HepG2 (cell line): ENCODE data around the gene FOXN3. TPM values are rescaled to one million over a fixed set of nuclear protein-coding genes. Genes with fewer than 3 reads are reported as not detected.

Experiments used
- ATAC-seq: fragments of 200-7000 bp; cut with Tn5 transposase; 3 replicates; pipeline ENCODE4 v1.9.1; 2020; ENCODE audit warnings: mild to moderate bottlenecking, moderate library complexity
- BruUV-seq: library from RNA; stranded (reverse); fragments of 400-500 nt; replicated peaks from 2 replicates; lab custom pipeline; 2021; lab: Mats Ljungman, UMichigan
- CTCF ChIA-PET: fragments of 300-600 bp; formaldehyde crosslinking; extraction: SDS; loops from one replicate; lab custom pipeline; 2021; ENCODE audit warnings: low total read pairs, inconsistent platforms, low intra/inter-chr PET ratio; lab: Yijun Ruan, JAX
- POLR2A ChIA-PET: fragments of 350-600 bp; sonication (Branson Sonifier 250); formaldehyde crosslinking; loops from one replicate; lab custom pipeline; 2020; ENCODE audit warnings: antibody characterized with exemption, inconsistent platforms; lab: Yijun Ruan, JAX
- DNase-seq: peaks from one replicate; pipeline ENCODE4 v3.0.0-alpha.2; 2015; ENCODE audit warnings: low spot score
- FAIRE-seq: peaks from 3 replicates; lab custom pipeline; 2011; peaks lifted over from hg19 to GRCh38; lab: Jason Lieb, UNC
- H2AFZ ChIP-seq: one replicate; pipeline ENCODE4 v1.6.1; 2011; ENCODE audit warnings: low read length, inconsistent platforms
- H3K27ac ChIP-seq: fragments of 300-600 bp; 3 replicates; pipeline ENCODE4 v1.8.0; 2011; ENCODE audit warnings: mixed run types, mild to moderate bottlenecking, mixed read lengths, low read length, inconsistent platforms; ENCODE audit not compliant: insufficient read depth; ENCODE audit errors: extremely low read length
- H3K27me3 ChIP-seq, 2 experiments: fragments of 200-600 bp in 1 of 2; 2 replicates in 1 of 2; 3 replicates in 1 of 2; pipeline versions ENCODE4 v1.6.0 to v1.8.0; 2011; ENCODE audit warnings: low read length in 2 of 2, mild to moderate bottlenecking in 2 of 2, moderate library complexity in 2 of 2, inconsistent platforms in 1 of 2; ENCODE audit not compliant: insufficient read depth in 2 of 2, control insufficient read depth in 1 of 2
- H3K36me3 ChIP-seq, 2 experiments: fragments of 200-600 bp in 1 of 2; replicated peaks in 1 of 2; 2 replicates in 1 of 2; 3 replicates in 1 of 2; pipeline versions ENCODE4 v1.5.1 to v1.8.0; 2011; ENCODE audit warnings: low read length in 2 of 2, inconsistent platforms in 1 of 2; ENCODE audit not compliant: insufficient read depth in 2 of 2, control insufficient read depth in 1 of 2
- H3K4me1 ChIP-seq: 2 replicates; pipeline ENCODE4 v1.5.1; 2012; ENCODE audit warnings: low read length, inconsistent platforms; ENCODE audit not compliant: insufficient read depth
- H3K4me2 ChIP-seq: 2 replicates; pipeline ENCODE4 v1.6.0; 2011; ENCODE audit warnings: low read depth, low read length, inconsistent platforms
- H3K4me3 ChIP-seq, 3 experiments: fragments of 200-600 bp in 1 of 3; sonication (generic), shearing (Covaris generic) in 1 of 3; replicated peaks in 1 of 3; 2 replicates each; pipeline ENCODE4 v1.5.1; 2011 to 2016; ENCODE audit warnings: low read length in 3 of 3, inconsistent platforms in 2 of 3, low read depth in 2 of 3, mild to moderate bottlenecking in 2 of 3, control low read depth in 1 of 3, mixed read lengths in 1 of 3; ENCODE audit not compliant: insufficient read depth in 1 of 3
- H3K79me2 ChIP-seq: one replicate; pipeline ENCODE4 v1.6.1; 2011; ENCODE audit warnings: low read length, inconsistent platforms; ENCODE audit not compliant: insufficient read depth
- H3K9ac ChIP-seq: 2 replicates; pipeline ENCODE4 v1.6.0; 2011; ENCODE audit warnings: mild to moderate bottlenecking, low read depth, low read length, inconsistent platforms; ENCODE audit not compliant: insufficient read depth
- H3K9me3 ChIP-seq: 2 replicates; pipeline ENCODE4 v1.5.1; 2012; ENCODE audit warnings: mild to moderate bottlenecking, low read length
- H4K20me1 ChIP-seq: 2 replicates; pipeline ENCODE4 v1.6.0; 2011; ENCODE audit warnings: inconsistent platforms, mild to moderate bottlenecking, low read length, moderate library complexity; ENCODE audit not compliant: insufficient read depth
- ARID2 ChIP-seq: sonication (generic); formaldehyde crosslinking; IDR thresholded peaks from 2 replicates; pipeline ENCODE4 v1.8.1; 2022; ENCODE audit warnings: mild to moderate bottlenecking, missing genetic modification reagents, borderline replicate concordance
- NFATC3 ChIP-seq: sonication (generic); formaldehyde crosslinking; IDR thresholded peaks from 2 replicates; pipeline ENCODE4 v1.5.1; 2020; ENCODE audit warnings: mild to moderate bottlenecking, missing genetic modification reagents
- POGZ ChIP-seq: sonication (generic); formaldehyde crosslinking; IDR thresholded peaks from 2 replicates; pipeline ENCODE4 v1.4.0; 2020; ENCODE audit warnings: mild to moderate bottlenecking, missing genetic modification reagents
- POLR2AphosphoS2 ChIP-seq: IDR thresholded peaks from 2 replicates; pipeline ENCODE4 v1.6.1; 2011; ENCODE audit warnings: low read depth, low read length, improper control_type of control experiment
- RFXAP ChIP-seq: sonication (generic); formaldehyde crosslinking; IDR thresholded peaks from 2 replicates; pipeline ENCODE4 v1.4.0; 2020; ENCODE audit warnings: missing genetic modification reagents, borderline replicate concordance
- ZFP36L2 ChIP-seq: sonication (generic); formaldehyde crosslinking; IDR thresholded peaks from 2 replicates; pipeline ENCODE4 v1.4.0; 2020; ENCODE audit warnings: missing genetic modification reagents
- ZNF589 ChIP-seq: sonication (generic); formaldehyde crosslinking; conservative IDR thresholded peaks from 2 replicates; pipeline ENCODE4 v1.8.0; 2022; ENCODE audit warnings: mild to moderate bottlenecking, moderate library complexity, missing genetic modification reagents
- ZNF737 ChIP-seq: sonication (generic); formaldehyde crosslinking; IDR thresholded peaks from 2 replicates; pipeline ENCODE4 v1.5.0; 2020; ENCODE audit warnings: missing genetic modification reagents, mild to moderate bottlenecking, borderline replicate concordance
- ZZZ3 ChIP-seq: sonication (generic); formaldehyde crosslinking; IDR thresholded peaks from 2 replicates; pipeline ENCODE4 v1.4.0; 2020; ENCODE audit warnings: missing genetic modification reagents, mild to moderate bottlenecking, borderline replicate concordance
- WGBS: methylation state at CpG from one replicate; pipeline ENCODE4 v1.1.6; 2017; ENCODE audit warnings: low lambda C conversion rate; 5-methylcytosine and 5-hydroxymethylcytosine counted together
- in situ Hi-C: cut with HindIII; loops from 2 replicates; pipeline ENCODE4 v1.10.0; 2017; ENCODE audit warnings: low pct_unique_long_range_greater_than_20kb; ENCODE audit not compliant: extremely low pct_ligation_motif_present
- intact Hi-C: fragments of 100-400 bp; cut with micrococcal nuclease; formaldehyde crosslinking; loops from one replicate; pipeline ENCODE4 v1.10.0; 2022; ENCODE audit not compliant: unreplicated experiment
- polyA plus RNA-seq, 8 experiments: library from polyadenylated mRNA; depleted of rRNA in 3 of 8; stranded (reverse) in 7 of 8; unstranded in 1 of 8; fragments of >200 nt; fragmentation: Illumina TruSeq in 4 of 8; extraction: Trizol in 4 of 8; gene quantifications; 2 replicates each; pipeline versions ENCODE4 v1.2.1 to v1.2.3, GENCODE V29; 2011 to 2016; ENCODE audit warnings: low read depth in 4 of 8, missing spikeins in 1 of 8, mixed read lengths in 1 of 8; ENCODE audit not compliant: insufficient read depth in 1 of 8
- total RNA-seq, 5 experiments: library from RNA; depleted of rRNA; stranded (reverse); fragments of >200 nt; fragmentation: Illumina TruSeq; extraction: Trizol; gene quantifications; 2 replicates each; pipeline ENCODE4 v1.2.3, GENCODE V29; 2016; ENCODE audit warnings: low read depth in 1 of 5
- TF ChIP-seq, protein P1 (sequence below): sonication (generic); formaldehyde crosslinking; IDR thresholded peaks from 2 replicates; pipeline ENCODE4 v1.8.1; 2023; ENCODE audit warnings: mild to moderate bottlenecking, missing genetic modification reagents
- TF ChIP-seq, protein P2 (sequence below): fragments of 450-650 bp; IDR thresholded peaks from 2 replicates; pipeline ENCODE4 v1.6.1; 2017
- TF ChIP-seq, protein P3 (sequence below): sonication (generic); formaldehyde crosslinking; IDR thresholded peaks from 2 replicates; pipeline ENCODE4 v1.4.0; 2020; ENCODE audit warnings: missing genetic modification reagents, borderline replicate concordance
- TF ChIP-seq, protein P4 (sequence below): IDR thresholded peaks from 2 replicates; pipeline ENCODE4 v1.6.1; 2016
- TF ChIP-seq, protein P5 (sequence below): sonication (generic); formaldehyde crosslinking; IDR thresholded peaks from 2 replicates; pipeline ENCODE4 v1.8.1; 2023; ENCODE audit warnings: mild to moderate bottlenecking, missing genetic modification reagents, borderline replicate concordance
- TF ChIP-seq, protein P6 (sequence below): sonication (generic); formaldehyde crosslinking; IDR thresholded peaks from 2 replicates; pipeline ENCODE4 v1.5.0; 2020; ENCODE audit warnings: missing genetic modification reagents

Gene FOXN3
- total and polyA plus RNA-seq, 2 of the 13 experiments (the other 11 are each of a cell fraction or from before 2014, with no cell fraction given): 32.4 to 70.2 TPM

DNA sequence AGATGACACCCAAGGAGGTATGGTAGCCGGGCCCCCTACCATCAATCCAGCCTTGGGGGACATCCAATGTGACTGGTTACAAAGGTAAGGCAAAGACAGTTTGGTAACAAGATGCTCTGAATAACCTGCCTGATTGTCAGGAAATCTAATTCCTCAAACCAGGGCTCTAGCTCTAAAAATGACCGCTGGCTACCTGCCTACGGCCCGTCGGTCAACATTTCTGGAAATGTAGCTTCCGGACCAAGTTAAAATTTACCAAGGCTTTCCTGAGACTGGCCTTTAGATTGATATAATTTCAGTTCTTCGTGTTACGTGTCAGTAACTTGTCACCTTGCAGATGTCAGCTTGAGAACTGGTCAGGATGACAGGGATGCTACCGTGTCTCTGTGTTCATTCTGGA, 34.2 kb upstream of the FOXN3 start:
- 96% methylated on average over 9 of the region's 9 CpGs for WGBS
- TF ChIP-seq ARID2: no peak
- no peak for TF ChIP-seq ZZZ3 (CRISPR knock-in tag)
- TF ChIP-seq, protein P1, sequence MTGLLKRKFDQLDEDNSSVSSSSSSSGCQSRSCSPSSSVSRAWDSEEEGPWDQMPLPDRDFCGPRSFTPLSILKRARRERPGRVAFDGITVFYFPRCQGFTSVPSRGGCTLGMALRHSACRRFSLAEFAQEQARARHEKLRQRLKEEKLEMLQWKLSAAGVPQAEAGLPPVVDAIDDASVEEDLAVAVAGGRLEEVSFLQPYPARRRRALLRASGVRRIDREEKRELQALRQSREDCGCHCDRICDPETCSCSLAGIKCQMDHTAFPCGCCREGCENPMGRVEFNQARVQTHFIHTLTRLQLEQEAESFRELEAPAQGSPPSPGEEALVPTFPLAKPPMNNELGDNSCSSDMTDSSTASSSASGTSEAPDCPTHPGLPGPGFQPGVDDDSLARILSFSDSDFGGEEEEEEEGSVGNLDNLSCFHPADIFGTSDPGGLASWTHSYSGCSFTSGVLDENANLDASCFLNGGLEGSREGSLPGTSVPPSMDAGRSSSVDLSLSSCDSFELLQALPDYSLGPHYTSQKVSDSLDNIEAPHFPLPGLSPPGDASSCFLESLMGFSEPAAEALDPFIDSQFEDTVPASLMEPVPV (CRISPR knock-in tag): no peak
- TF ChIP-seq, protein P2, sequence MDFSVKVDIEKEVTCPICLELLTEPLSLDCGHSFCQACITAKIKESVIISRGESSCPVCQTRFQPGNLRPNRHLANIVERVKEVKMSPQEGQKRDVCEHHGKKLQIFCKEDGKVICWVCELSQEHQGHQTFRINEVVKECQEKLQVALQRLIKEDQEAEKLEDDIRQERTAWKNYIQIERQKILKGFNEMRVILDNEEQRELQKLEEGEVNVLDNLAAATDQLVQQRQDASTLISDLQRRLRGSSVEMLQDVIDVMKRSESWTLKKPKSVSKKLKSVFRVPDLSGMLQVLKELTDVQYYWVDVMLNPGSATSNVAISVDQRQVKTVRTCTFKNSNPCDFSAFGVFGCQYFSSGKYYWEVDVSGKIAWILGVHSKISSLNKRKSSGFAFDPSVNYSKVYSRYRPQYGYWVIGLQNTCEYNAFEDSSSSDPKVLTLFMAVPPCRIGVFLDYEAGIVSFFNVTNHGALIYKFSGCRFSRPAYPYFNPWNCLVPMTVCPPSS: no peak
- TF ChIP-seq POGZ: no peak
- TF ChIP-seq, protein P3, sequence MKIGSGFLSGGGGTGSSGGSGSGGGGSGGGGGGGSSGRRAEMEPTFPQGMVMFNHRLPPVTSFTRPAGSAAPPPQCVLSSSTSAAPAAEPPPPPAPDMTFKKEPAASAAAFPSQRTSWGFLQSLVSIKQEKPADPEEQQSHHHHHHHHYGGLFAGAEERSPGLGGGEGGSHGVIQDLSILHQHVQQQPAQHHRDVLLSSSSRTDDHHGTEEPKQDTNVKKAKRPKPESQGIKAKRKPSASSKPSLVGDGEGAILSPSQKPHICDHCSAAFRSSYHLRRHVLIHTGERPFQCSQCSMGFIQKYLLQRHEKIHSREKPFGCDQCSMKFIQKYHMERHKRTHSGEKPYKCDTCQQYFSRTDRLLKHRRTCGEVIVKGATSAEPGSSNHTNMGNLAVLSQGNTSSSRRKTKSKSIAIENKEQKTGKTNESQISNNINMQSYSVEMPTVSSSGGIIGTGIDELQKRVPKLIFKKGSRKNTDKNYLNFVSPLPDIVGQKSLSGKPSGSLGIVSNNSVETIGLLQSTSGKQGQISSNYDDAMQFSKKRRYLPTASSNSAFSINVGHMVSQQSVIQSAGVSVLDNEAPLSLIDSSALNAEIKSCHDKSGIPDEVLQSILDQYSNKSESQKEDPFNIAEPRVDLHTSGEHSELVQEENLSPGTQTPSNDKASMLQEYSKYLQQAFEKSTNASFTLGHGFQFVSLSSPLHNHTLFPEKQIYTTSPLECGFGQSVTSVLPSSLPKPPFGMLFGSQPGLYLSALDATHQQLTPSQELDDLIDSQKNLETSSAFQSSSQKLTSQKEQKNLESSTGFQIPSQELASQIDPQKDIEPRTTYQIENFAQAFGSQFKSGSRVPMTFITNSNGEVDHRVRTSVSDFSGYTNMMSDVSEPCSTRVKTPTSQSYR: no peak
- TF ChIP-seq, protein P4, sequence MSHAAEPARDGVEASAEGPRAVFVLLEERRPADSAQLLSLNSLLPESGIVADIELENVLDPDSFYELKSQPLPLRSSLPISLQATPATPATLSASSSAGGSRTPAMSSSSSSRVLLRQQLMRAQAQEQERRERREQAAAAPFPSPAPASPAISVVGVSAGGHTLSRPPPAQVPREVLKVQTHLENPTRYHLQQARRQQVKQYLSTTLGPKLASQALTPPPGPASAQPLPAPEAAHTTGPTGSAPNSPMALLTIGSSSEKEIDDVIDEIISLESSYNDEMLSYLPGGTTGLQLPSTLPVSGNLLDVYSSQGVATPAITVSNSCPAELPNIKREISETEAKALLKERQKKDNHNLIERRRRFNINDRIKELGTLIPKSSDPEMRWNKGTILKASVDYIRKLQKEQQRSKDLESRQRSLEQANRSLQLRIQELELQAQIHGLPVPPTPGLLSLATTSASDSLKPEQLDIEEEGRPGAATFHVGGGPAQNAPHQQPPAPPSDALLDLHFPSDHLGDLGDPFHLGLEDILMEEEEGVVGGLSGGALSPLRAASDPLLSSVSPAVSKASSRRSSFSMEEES: no peak
- TF ChIP-seq, protein P5, sequence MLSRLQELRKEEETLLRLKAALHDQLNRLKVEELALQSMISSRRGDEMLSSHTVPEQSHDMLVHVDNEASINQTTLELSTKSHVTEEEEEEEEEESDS (CRISPR knock-in tag): no peak
- TF ChIP-seq NFATC3 (CRISPR knock-in tag): no peak
- TF ChIP-seq ZNF589 (CRISPR knock-in tag): no peak
- TF ChIP-seq ZNF737: no peak
- TF ChIP-seq POLR2AphosphoS2: no peak
- TF ChIP-seq, protein P6, sequence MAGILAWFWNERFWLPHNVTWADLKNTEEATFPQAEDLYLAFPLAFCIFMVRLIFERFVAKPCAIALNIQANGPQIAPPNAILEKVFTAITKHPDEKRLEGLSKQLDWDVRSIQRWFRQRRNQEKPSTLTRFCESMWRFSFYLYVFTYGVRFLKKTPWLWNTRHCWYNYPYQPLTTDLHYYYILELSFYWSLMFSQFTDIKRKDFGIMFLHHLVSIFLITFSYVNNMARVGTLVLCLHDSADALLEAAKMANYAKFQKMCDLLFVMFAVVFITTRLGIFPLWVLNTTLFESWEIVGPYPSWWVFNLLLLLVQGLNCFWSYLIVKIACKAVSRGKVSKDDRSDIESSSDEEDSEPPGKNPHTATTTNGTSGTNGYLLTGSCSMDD (CRISPR knock-in tag): no peak
- TF ChIP-seq RFXAP (CRISPR knock-in tag): no peak
- TF ChIP-seq ZFP36L2: no peak

More for the DNA sequence above, 34.2 kb upstream of the FOXN3 start:
- Histone ChIP-seq H3K27me3 (no peaks in the 10 kb centered on the region), H3K4me3 (no peak overlapping the region), H3K4me2 (no peak overlapping the region), H2AFZ (no peak overlapping the region), H3K9ac (no peak overlapping the region), H4K20me1 (no peaks in the 10 kb centered on the region), H3K4me1 (peaks cover 6% of the 10 kb centered on the region), H3K36me3 (no peaks in the 10 kb centered on the region; a peak in 1 of 5 replicates), H3K9me3 (no peaks in the 10 kb centered on the region), H3K27ac (no peak overlapping the region), H3K79me2 (no peaks in the 10 kb centered on the region)
- no peak for DNase-seq
- ATAC-seq: no peak
- FAIRE-seq: no peak
- intact Hi-C loops (no loop called here), in situ Hi-C loops (no loop called here)
- CTCF ChIA-PET: no interaction called here
- BruUV-seq: no TSS peak
- POLR2A ChIA-PET: no interaction called here
